Measurements from ENCODE around the gene IQCM.

The IQCM gene

DNA sequence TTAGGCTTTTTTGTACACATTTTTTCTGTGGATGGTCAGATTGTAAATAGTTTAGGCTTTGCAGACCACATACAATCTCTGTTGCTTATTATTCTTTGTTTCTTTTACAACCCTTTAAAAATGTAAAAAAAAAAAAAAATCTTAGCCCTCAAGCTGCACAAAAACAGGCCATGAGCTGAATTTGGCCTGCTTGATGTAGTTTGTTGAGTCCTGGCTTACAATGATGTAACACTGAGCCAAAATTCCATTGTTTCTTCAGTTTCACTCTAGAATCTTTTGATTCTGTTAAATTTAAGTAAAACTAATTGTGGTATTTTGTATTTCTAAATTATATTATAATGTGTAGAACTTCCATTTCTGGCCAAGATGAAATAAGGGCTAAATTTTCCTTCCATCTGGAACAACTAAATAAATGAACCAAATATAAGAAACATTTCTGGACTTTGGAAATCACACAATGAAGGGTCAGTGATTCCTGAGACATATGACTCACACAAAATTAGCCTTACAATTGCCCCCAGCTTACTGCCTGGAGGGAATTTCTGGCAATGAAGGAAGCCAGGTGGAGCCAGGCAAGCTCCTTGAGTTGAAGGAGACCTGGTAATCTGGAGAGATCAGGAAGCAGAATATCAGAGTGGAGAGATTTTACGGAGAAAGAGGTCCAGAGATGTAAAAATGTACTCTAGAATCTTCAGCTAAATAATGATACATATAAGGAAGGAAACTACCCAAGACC lies 29.8 kb downstream of the IQCM start:
- no peak for DNase-seq
- intact Hi-C loops (cut with DNase I) = no loop called here

DNA sequence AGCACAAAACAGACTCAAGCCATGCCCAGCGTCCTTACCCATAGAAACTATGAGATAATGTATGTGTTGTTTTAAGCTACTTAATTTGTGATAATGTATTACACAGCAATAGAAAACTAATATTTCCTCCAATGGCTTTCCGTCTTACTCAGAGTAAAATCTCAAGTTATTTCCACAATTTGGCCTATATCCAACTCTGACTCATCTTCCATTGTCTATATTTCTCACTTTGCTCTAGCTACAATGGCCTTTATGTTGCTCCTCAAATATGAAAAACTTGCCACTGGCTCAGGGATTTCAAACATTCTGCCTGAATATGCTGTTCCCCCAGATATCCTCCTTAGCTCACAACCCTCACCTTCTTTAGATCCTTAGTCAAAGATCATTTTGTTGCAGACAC lies 31.6 kb downstream of the IQCM start:
- intact Hi-C loops (cut with DNase I) = no loop called here
- DNase-seq = no peak

DNA sequence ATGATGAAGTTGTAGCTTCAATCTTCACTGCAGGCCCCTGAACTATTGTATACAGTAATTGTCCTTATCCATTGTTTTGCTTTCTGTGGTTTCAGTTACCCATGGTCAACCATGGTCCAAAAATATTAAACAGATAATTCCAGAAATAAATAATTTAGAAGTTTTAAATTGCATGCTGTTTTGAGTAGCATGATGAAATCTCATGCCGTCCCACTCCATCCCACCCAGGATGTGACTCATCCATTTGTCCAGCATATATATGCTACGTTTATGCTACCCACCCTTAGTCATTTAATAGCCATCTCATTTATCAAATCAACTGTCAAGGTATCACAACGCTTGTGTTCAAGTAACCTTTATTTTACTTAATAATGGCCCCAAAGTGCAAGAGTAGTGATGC lies 34.5 kb downstream of the IQCM start:
- intact Hi-C loops (cut with DNase I) = no loop called here
- DNase-seq = no peak

DNA sequence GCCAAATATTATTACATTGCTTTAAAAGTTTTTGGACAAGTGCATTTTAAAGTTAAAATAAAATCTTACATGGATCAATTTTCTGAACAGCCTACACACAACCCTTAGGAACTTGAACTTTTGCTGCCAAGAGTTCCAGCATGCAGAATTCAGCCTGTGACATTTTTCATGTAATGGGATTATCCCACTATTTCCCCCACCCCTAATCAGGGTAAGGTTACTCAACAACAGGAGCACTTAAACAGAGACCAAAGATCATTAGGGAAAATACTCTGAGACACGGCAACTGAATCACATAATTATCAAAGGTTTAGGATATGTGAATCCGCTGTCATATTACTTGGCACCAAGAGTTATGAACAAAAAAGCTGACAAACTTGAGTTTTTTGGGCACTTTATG lies 47.2 kb downstream of the IQCM start:
- intact Hi-C loops (cut with DNase I) = no loop called here

DNA sequence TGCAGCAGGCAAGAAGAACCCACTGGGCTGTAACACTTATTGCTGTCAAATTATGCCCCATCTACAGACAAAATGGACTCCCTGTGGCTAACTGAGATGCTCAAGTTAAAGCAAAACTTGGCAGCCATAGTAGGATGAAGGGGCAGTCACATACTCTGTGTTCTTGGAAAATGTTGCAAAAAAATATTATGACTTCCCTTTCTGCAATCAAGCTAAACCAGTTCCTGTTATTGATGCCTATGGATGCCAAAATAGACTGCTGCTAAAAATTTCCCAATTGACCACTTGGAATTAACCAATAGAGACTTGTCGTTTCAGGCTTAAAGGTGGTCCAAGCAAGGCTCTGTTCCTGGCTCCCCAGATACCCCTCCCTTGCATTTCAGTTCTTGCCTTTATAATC lies 49.5 kb downstream of the IQCM start:
- intact Hi-C loops (cut with DNase I) = no loop called here
- DNase-seq = no peak

More for the DNA sequence above, 47.2 kb downstream of the IQCM start:
- DNase-seq = no peak

DNA sequence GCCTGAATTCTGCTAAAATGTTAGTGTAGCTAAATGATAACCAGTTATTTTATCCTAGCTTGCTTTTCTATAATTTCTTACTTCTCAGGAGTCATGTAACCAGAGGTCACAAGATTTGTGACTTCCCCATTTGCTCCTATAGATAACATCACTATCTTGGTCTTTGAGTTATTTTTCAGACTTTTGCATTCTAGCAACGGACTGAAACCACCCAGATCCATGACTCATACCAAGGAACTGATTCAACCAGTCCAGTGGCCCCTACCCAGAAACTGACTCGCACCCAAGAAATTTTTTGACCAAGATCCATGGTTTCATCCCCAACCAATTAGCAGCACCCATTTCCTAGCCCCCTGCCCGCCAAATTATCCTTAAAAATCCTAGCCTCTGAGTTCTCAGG lies 50.0 kb downstream of the IQCM start:
- intact Hi-C loops (cut with DNase I) = no loop called here
- DNase-seq = no peak

DNA sequence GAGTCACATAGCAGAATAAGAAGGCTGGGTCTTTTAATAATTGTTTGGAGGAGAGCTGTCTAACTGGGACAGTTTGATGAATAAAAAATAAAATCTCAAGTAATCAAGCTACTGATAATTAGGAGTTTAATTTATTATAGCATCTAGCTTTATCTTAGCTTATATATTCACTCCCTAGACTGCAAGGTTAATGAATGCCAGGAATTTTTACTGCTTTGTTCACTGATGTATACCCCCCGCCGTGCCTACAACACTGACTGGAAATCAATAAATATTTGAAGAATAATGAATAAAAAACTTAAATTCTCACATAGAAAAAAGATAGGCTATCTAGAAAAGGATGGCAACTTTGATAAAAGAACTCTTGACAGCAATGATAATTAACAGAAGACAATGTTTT lies 59.7 kb downstream of the IQCM start:
- DNase-seq = no peak

DNA sequence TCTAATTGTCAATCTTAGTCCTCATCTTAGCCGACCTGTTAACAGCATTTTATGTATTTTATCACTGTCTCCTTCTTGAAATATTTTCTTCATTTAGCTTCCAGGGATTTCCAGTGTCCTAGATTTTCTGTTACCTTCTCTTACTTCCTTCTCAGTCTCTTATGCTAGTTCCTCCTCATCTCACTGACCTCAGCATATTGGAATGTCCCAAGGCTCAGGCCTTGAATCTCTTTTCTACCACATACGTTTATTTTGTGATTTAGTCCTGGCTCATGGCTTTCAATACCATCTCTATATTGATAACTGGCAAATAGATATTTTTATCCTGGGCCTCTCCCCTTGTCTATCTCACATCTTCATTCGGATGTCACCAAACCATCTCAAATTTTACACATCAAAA lies 61.1 kb downstream of the IQCM start:
- intact Hi-C loops (cut with DNase I) = no loop called here
- no peak for DNase-seq

More for the DNA sequence above, 59.7 kb downstream of the IQCM start:
- intact Hi-C loops (cut with DNase I) = no loop called here

DNA sequence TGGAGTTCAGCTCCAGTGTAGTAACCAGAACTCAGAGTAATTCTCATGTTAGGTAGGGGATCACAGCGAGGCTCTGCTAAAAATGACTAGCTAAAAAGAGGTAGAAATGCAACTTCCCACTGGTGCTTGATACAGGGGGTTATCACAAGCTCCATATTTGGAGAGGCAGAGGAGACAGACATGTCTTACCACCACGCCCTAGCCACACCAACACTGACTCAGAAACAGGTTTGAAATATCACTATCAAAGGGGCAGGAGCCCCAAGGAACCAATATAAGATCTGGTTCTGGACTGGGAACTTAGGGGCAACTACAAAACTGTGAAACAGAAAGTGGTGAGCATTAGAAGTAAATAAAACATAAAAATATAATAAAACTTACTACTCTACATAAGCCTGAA lies 62.9 kb downstream of the IQCM start:
- intact Hi-C loops (cut with DNase I) = no loop called here

DNA sequence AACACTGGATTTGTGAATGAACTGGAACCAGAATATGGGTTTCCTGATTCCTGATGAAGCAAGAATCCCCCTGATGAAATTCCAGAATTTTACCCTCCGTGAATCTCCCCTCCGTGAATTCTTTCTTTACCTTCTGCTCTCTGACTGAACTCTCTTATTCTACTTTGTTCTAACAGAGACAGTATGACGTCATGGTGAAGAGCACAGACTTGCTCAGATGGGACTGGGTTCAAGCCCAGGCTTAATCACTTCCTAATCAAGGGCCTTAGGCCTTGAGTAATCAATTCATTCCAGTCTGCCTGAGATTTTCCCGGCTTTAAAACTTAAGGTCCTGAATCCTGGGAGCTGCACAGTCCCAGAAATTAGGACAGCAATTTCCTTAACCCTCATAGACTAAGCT lies 64.5 kb downstream of the IQCM start:
- intact Hi-C loops (cut with DNase I) = no loop called here
- no peak for DNase-seq

More for the DNA sequence above, 62.9 kb downstream of the IQCM start:
- DNase-seq = no peak

DNA sequence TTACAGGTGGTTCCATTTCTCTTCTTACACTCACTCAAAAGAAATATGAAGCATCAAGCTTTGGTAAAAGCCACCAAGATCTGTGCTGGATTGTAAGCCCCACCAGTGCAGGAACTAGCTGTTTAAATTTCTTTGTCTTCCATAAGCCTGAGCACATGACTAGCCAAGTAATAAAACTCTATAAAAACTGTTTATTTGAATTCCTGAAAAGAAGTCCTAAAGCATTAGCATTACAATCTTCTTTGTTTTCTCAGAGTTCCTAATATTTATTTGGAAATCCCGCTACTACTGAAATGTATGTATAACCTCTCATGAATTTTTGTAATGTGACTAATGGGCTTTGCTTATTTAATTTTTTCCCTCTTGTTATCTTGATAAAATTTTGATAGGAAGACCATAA lies 65.9 kb downstream of the IQCM start:
- DNase-seq = no peak
- intact Hi-C loops (cut with DNase I) = no loop called here

DNA sequence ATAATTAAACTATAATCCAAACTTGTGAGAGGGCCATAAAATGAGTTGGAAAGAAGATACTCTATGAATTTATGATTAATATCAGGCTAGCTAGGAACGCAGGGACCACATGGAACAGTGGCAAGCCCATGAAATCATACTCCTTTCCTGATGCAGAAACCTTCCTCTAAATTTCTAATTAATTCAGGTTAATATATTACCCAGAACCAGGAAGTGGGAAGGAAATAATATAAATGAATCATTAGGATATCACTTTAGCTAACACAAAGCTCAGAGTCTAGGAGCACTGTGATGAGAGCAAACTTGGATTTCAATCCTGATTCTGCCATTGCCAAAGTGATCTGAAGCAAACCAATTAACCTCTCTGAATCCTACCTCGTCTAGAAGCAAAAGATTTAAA lies 68.0 kb downstream of the IQCM start:
- intact Hi-C loops (cut with DNase I) = no loop called here
- no peak for DNase-seq

DNA sequence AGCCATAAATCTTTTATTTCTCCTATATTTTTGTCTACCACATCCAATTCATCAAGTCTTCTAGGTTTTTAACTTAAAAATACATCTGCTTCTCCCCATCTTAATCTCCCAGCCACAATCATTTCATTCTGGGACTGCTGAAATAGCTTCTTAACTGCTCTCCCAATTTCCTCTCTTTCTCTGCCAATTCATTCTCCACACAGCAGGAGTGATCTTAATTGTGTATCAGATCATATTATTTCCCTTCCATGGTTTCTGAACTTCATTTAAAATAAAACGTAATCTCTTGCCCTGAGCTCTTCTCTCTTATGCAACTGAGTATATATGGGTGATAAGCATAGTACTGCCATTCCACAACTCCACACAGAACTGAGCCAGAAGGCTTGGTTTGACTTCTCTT lies 69.4 kb downstream of the IQCM start:
- intact Hi-C loops (cut with DNase I) = no loop called here
- DNase-seq = no peak

DNA sequence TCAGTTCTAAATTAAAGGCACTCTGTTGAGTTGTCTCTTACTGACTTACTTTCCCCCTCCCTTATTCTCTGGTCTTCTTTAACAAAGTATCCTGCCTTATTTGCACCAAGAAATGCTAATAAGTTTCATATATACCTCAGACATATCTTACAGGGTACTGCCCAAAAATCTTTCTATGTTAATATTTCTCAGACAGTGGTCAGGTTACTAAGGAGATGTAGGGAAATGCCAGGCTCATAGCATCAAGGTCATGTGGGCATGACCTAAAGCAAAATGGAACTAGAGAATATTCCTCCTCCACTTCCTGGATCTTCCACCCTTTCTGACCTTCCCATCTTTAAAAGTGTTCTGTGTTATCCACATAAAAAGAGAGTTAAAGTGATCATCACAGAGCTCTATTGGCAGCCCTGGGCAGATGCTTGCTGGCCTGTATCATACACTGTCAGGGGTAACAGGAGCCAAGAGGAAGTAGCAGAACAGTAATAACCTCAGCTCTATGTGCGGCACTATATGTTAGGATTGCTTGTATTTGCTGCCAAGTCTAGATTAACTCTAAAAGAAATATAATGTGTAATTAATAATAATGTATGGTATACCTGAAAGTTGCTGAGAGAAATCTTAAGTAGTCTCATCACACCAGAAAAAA lies 74.3 kb downstream of the IQCM start:
- intact Hi-C loops (cut with DNase I) = no loop called here
- no peak for DNase-seq

DNA sequence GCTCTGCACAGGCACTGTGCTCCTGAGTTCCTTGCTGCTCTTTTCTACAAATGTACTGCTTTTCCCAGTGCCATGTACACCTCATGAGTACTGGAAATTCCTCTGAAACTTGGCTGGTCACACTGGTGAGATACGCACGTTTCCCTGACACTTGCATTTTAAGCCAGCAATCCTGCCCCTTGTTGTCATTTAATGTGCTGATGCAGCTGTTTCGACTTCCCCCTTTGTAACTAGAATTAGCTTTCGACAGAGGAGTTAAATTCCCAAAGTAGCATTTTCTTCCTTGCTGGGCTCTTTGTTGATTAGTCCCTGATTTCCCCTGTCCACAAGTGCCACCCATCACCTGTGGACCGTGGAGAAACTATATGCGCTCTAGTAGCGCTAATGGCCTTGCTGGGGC lies 77.5 kb downstream of the IQCM start:
- DNase-seq = no peak
- intact Hi-C loops (cut with DNase I) = no loop called here

DNA sequence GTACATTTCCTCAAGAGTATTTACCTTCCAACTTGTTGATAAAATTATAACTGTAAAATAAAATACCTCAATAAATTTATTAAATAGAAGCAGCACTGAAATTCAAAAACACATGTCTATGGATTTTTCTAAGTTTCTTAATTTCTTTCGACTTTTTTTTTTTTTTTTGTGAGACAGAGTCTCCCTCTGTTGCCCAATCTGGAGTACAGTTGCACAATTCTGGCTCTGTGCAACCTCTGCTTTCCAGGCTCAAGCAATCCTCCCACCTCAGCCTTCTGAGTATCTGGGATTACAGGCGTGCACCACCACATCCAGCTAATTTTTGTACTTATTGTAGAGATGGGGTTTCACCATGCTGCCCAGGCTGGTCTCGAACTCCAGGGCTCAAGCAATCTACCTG lies 79.8 kb downstream of the IQCM start:
- no peak for DNase-seq
- intact Hi-C loops (cut with DNase I) = no loop called here

DNA sequence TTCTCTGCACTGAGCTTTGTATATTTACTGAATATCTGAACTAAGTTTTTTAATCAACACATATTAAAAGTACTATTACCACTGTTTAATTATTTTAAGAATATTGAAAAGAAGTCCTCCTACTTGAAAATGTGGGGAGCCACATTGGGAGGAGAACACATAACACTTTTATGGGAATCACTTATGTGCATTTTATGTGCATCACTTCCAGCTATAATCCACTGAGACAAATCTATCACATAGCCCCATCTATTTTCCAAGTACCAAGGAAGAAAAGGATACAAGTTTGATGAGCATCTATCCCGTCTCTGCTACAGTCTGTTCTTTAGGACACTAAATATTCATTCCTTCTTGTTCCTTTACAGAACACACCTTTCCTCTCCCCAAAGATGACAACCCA lies 87.2 kb downstream of the IQCM start:
- no peak for DNase-seq
- intact Hi-C loops (cut with DNase I) = no loop called here

DNA sequence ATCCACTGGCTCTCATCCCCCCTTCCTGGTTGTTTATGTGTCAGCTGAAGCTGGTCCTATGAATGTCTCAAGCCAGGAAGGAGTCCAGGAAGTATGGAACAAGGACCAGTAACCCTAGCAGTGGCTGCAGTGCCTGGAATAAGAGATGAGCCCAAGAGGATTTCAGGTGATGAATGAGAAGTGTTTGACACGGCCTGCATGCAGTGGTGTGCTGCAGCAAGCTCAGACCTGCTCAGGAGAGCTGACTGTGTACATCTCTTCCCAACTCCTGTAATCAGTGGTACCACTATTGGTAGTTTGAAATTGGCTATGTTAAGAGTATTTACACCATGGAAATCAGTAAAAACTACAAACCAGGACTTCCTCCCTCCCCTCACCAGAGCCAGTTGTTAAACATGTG lies 88.0 kb downstream of the IQCM start:
- intact Hi-C loops (cut with DNase I) = no loop called here
- DNase-seq = no peak

DNA sequence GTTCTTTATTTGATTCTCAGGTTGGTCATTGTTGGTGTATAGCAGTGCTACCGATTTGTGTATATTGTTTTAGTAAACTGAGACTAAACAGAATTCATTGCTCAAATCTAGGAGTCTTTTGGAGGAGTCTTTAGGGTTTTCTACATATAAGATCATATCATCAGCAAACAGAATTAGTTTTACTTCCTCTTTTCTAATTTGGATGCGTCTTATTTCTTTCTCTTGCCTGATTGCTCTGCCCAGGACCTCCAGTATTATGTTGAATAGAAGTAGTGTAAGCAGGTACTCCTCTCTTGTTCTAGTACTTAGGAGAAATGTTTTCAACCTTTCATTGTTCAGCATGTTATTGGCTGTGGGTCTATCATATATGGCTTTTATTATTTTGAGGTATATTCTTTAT lies 92.6 kb downstream of the IQCM start:
- intact Hi-C loops (cut with DNase I) = no loop called here
- no peak for DNase-seq

DNA sequence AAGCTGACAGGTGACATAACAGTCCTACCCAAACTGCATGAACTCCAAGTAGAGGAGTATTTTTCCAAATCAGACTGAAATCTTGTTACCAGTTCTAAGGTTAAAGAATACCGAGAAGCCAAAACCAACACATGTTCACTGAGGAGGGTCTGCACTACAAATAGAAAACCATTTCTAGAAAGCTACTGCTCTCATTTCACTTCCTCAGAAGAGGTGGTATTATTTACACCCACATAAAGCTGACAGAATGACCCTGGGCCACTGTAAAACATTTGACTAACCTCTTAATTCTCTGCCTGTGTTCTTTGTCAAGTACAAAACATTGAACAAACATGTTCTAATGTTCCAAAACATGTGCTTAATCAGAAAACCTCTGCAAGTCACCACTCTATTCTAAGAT lies 95.8 kb downstream of the IQCM start:
- DNase-seq = no peak
- intact Hi-C loops (cut with DNase I) = no loop called here

DNA sequence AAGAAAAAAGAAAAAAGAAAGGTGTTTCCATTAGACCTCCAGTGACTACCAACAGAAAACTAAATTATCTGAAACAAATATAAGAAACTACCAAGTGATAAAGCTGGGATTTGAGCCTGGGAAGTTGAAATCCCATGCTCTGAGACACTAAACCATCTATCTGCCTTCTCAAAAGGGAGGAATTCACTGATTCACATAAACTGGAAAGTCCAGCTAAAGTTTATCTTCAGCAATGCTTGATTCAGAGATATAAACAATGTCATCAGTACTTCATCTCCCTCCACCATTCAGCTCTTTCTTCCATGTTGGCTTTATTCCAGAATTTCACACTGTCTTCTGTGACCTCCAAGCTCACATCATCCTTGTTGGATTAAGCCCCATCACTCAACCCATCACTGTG lies 96.3 kb downstream of the IQCM start:
- intact Hi-C loops (cut with DNase I) = no loop called here
- no peak for DNase-seq
